K562 (cell line): Measurements from ENCODE around the gene PTPRM. TPM values are rescaled to one million over a fixed set of nuclear protein-coding genes. Genes with fewer than 3 reads are reported as not detected.

ENCODE experiments used
- ATAC-seq: fragments of 200-7000 bp; cut with Tn5 transposase; 3 replicates; pipeline ENCODE4 v1.9.1; 2020; ENCODE audit warnings: moderate library complexity
- BruUV-seq: library from RNA; stranded (reverse); fragments of 400-500 nt; replicated peaks from 2 replicates; lab custom pipeline; 2021; lab: Mats Ljungman, UMichigan
- CTCF ChIA-PET: fragments of 300-600 bp; formaldehyde crosslinking; extraction: SDS; loops from one replicate; lab custom pipeline; 2021; ENCODE audit warnings: low intra/inter-chr PET ratio; lab: Yijun Ruan, JAX
- POLR2A ChIA-PET: fragments of 300-600, 350-650 bp; sonication (Branson Sonifier 250); formaldehyde crosslinking; extraction: SDS; loops from one replicate; lab custom pipeline; 2021; ENCODE audit warnings: antibody characterized with exemption, inconsistent platforms; lab: Yijun Ruan, JAX
- DNase-seq, 4 experiments: peaks; one replicate each; pipeline versions ENCODE4 v3.0.0 to v3.0.0-alpha.2; 2011 to 2018; ENCODE audit warnings: low spot score in 3 of 4, mixed read lengths in 3 of 4; ENCODE audit errors: extremely low read depth in 1 of 4
- FAIRE-seq: peaks from 2 replicates; lab custom pipeline; 2011; peaks lifted over from hg19 to GRCh38; lab: Jason Lieb, UNC
- H2AFZ ChIP-seq: 2 replicates; pipeline ENCODE4 v1.6.0; 2011; ENCODE audit warnings: low read depth, low read length, control low read depth, inconsistent platforms
- H3K27ac ChIP-seq: fragments of 200-600 bp; 3 replicates; pipeline ENCODE4 v1.8.0; 2011; ENCODE audit warnings: low read depth, mild to moderate bottlenecking, control low read depth, inconsistent platforms, low read length, moderate library complexity, mixed read lengths; ENCODE audit errors: extremely low read depth
- H3K27me3 ChIP-seq, 2 experiments: fragments of 300-600 bp in 1 of 2; 2 replicates in 1 of 2; 3 replicates in 1 of 2; pipeline versions ENCODE4 v1.6.0 to v1.8.0; 2011; ENCODE audit warnings: inconsistent platforms in 2 of 2, low read length in 2 of 2, mild to moderate bottlenecking in 1 of 2, mixed read lengths in 1 of 2, moderate library complexity in 1 of 2; ENCODE audit not compliant: control insufficient read depth in 2 of 2, insufficient read depth in 2 of 2
- H3K36me3 ChIP-seq: fragments of 300-600 bp; 3 replicates; pipeline ENCODE4 v1.8.0; 2011; ENCODE audit warnings: mild to moderate bottlenecking, low read length, inconsistent platforms; ENCODE audit not compliant: control insufficient read depth, insufficient read depth
- H3K4me1 ChIP-seq, 2 experiments: fragments of 200-600 bp in 1 of 2; replicated peaks in 1 of 2; 2 replicates in 1 of 2; 3 replicates in 1 of 2; pipeline versions ENCODE4 v1.5.1 to v1.8.0; 2011; ENCODE audit warnings: inconsistent platforms in 2 of 2, low read length in 2 of 2, mild to moderate bottlenecking in 1 of 2, mixed read lengths in 1 of 2, moderate library complexity in 1 of 2; ENCODE audit not compliant: control insufficient read depth in 2 of 2, insufficient read depth in 2 of 2
- H3K4me2 ChIP-seq: 2 replicates; pipeline ENCODE4 v1.6.1; 2011; ENCODE audit warnings: low read length, control low read depth, inconsistent platforms, mixed read lengths; ENCODE audit not compliant: insufficient read depth
- H3K4me3 ChIP-seq: fragments of 200-600 bp; sonication (generic), shearing (Covaris generic); 2 replicates; pipeline ENCODE4 v1.5.1; 2016; ENCODE audit warnings: control low read depth, inconsistent platforms
- H3K79me2 ChIP-seq: fragments of 200-600 bp; 3 replicates; pipeline ENCODE4 v1.8.0; 2011; ENCODE audit warnings: low read length, inconsistent platforms; ENCODE audit not compliant: control insufficient read depth, insufficient read depth
- H3K9ac ChIP-seq, 2 experiments: 2 replicates each; pipeline versions ENCODE4 v1.6.0 to v1.6.1; 2011; ENCODE audit warnings: low read depth in 2 of 2, low read length in 2 of 2, control low read depth in 1 of 2, inconsistent platforms in 1 of 2, mild to moderate bottlenecking in 1 of 2, mixed read lengths in 1 of 2; ENCODE audit not compliant: insufficient read depth in 1 of 2
- H3K9me1 ChIP-seq: one replicate; pipeline ENCODE4 v1.6.0; 2011; ENCODE audit warnings: inconsistent platforms, mild to moderate bottlenecking, low read length, moderate library complexity; ENCODE audit not compliant: control insufficient read depth, insufficient read depth
- H3K9me3 ChIP-seq: replicated peaks from 2 replicates; pipeline ENCODE4 v1.5.1; 2011; ENCODE audit warnings: low read depth, low read length, inconsistent platforms; ENCODE audit not compliant: control insufficient read depth, insufficient read depth
- H4K20me1 ChIP-seq: replicated peaks from 2 replicates; pipeline ENCODE4 v1.6.1; 2011; ENCODE audit warnings: low read length, inconsistent platforms, mixed read lengths; ENCODE audit not compliant: control insufficient read depth, insufficient read depth
- BHLHE40 ChIP-seq: IDR thresholded peaks from 2 replicates; pipeline ENCODE4 v1.6.1; 2011; ENCODE audit warnings: low read length, improper control_type of control experiment
- CCAR2 ChIP-seq: fragments of 200-400 bp; formaldehyde crosslinking; IDR thresholded peaks from 2 replicates; pipeline ENCODE4 v1.6.1; 2017; ENCODE audit warnings: mild to moderate bottlenecking, low read depth, low read length
- CHCHD3 ChIP-seq: fragments of 250-450 bp; sonication (Bioruptor Pico); IDR thresholded peaks from 2 replicates; pipeline ENCODE4 v2.1.2; 2022; ENCODE audit warnings: mild to moderate bottlenecking
- CREM ChIP-seq: IDR thresholded peaks from 2 replicates; pipeline ENCODE4 v1.6.1; 2014; ENCODE audit warnings: antibody characterized with exemption, low read depth
- GATA2 ChIP-seq: sonication (generic); formaldehyde crosslinking; IDR thresholded peaks from 2 replicates; pipeline ENCODE4 v1.4.0; 2020; ENCODE audit warnings: mild to moderate bottlenecking, missing genetic modification reagents
- KDM2B ChIP-seq: fragments of 250-450 bp; sonication (Bioruptor Pico); IDR thresholded peaks from 2 replicates; pipeline ENCODE4 v1.8.0; 2021; ENCODE audit warnings: mild to moderate bottlenecking, moderate library complexity
- MBD2 ChIP-seq: sonication (generic); IDR thresholded peaks from 2 replicates; pipeline ENCODE4 v1.6.1; 2016; ENCODE audit warnings: low read depth, borderline replicate concordance
- MYC ChIP-seq, 2 experiments: fragments of 250-450 bp in 1 of 2; sonication (Bioruptor Pico) in 1 of 2; IDR thresholded peaks; 2 replicates each; pipeline versions ENCODE4 v1.5.1 to v1.6.1; 2012 to 2021; ENCODE audit warnings: low read depth in 2 of 2, borderline replicate concordance in 1 of 2, improper control_type of control experiment in 1 of 2, low read length in 1 of 2, mild to moderate bottlenecking in 1 of 2, moderate library complexity in 1 of 2
- NCOR1 ChIP-seq: fragments of 450-650 bp; IDR thresholded peaks from 2 replicates; pipeline ENCODE4 v1.6.1; 2016; ENCODE audit warnings: mild to moderate bottlenecking, moderate library complexity
- NEUROD1 ChIP-seq: fragments of 150-350 bp; IDR thresholded peaks from 2 replicates; pipeline ENCODE4 v1.6.1; 2014; ENCODE audit warnings: borderline replicate concordance, low read length, low read depth; ENCODE audit not compliant: partially characterized antibody
- OTX1 ChIP-seq: fragments of 450-650 bp; formaldehyde crosslinking; IDR thresholded peaks from 2 replicates; pipeline ENCODE4 v1.4.0; 2022; ENCODE audit warnings: mild to moderate bottlenecking
- SNRNP70 ChIP-seq: fragments of 200-400 bp; formaldehyde crosslinking; optimal IDR thresholded peaks from 2 replicates; pipeline ENCODE3; 2017; ENCODE audit warnings: low read depth, low read length
- WHSC1 ChIP-seq: IDR thresholded peaks from one replicate; pipeline ENCODE4 v1.6.1; 2012; ENCODE audit warnings: low read length, control low read depth, inconsistent platforms
- ZKSCAN8 ChIP-seq: fragments of 200-800 bp; sonication (Bioruptor generic); IDR thresholded peaks from 2 replicates; pipeline ENCODE4 v1.6.1; 2016; ENCODE audit warnings: missing genetic modification characterization, missing compliant biosample characterization
- ZNF280A ChIP-seq: fragments of 450-650 bp; IDR thresholded peaks from 2 replicates; pipeline ENCODE4 v1.6.1; 2018; ENCODE audit warnings: mild to moderate bottlenecking, low read depth; ENCODE audit not compliant: partially characterized antibody
- ZNF354B ChIP-seq: fragments of 250-450 bp; sonication (Bioruptor Pico); IDR thresholded peaks from 2 replicates; pipeline ENCODE4 v1.4.0; 2020
- WGBS: fragments of 100-300 bp; shearing (Covaris generic); methylation state at CpG from one replicate; pipeline ENCODE4 v1.1.6; 2016; ENCODE audit warnings: low coverage, mixed read lengths; ENCODE audit not compliant: insufficient coverage; ENCODE audit errors: missing lambda C conversion rate; 5-methylcytosine and 5-hydroxymethylcytosine counted together
- in situ Hi-C: fragments of 300-500 bp; cut with MboI; formaldehyde crosslinking; loops from 4 replicates; pipeline ENCODE4 v1.15.0; 2018; ENCODE audit warnings: inconsistent platforms, mixed read lengths
- intact Hi-C: fragments of 100-400 bp; cut with micrococcal nuclease; formaldehyde crosslinking; loops from 2 replicates; pipeline ENCODE4 v1.14.2; 2022
- polyA plus RNA-seq, 8 experiments: library from polyadenylated mRNA; depleted of rRNA in 4 of 8; stranded (reverse) in 5 of 8; unstranded in 3 of 8; fragments of >200 nt; fragmentation: Nextera tagmentation in 2 of 8; fragmentation: Illumina TruSeq in 1 of 8; extraction: Ambion mirVana in 2 of 8; extraction: Trizol in 1 of 8; gene quantifications; 2 replicates each; pipeline versions ENCODE4 v1.2.1 to v1.2.3, GENCODE V29; 2011 to 2014; ENCODE audit warnings: inconsistent platforms in 1 of 8, missing spikeins in 1 of 8
- total RNA-seq, 7 experiments: library from RNA; depleted of rRNA in 6 of 7; stranded (reverse); fragments of >200 nt in 6 of 7; fragmentation: Illumina TruSeq in 2 of 7; extraction: Trizol in 2 of 7; gene quantifications; 2 replicates each; pipeline versions ENCODE4 v1.2.1 to v1.2.3, GENCODE V29; 2011 to 2021; ENCODE audit warnings: low replicate concordance in 1 of 7

PTPRM gene
- total and polyA plus RNA-seq, 9 of the 15 experiments (the other 6 are each of a cell fraction or from before 2014, with no cell fraction given): 0.03 to 0.16 (median 0.08) TPM; not detected in 3

- H3K79me2 ChIP-seq: no peaks in the 10 kb centered on the region
- H3K4me2 ChIP-seq: no peak overlapping the region
- H3K4me1 ChIP-seq: no peaks in the 10 kb centered on the region
- DNase-seq (no peak), ATAC-seq (no peak), FAIRE-seq (no peak)
- POLR2A ChIA-PET: no interaction called here
- intact Hi-C loops (no loop called here), in situ Hi-C loops (no loop called here)
- H4K20me1 ChIP-seq: no peaks in the 10 kb centered on the region
- H3K36me3 ChIP-seq: no peaks in the 10 kb centered on the region
- H3K27ac ChIP-seq: no peak overlapping the region
- CTCF ChIA-PET: no interaction called here
- BruUV-seq: no TSS peak
- H3K4me3 ChIP-seq: no peak overlapping the region
- H2AFZ ChIP-seq: no peak overlapping the region
- no peaks in the 10 kb centered on the region for H3K9me3 ChIP-seq
- 0% methylated on average over 2 of the region's 2 CpGs for WGBS
- H3K27me3 ChIP-seq: no peaks in the 10 kb centered on the region; a peak in 1 of 5 replicates
- TF ChIP-seq ZNF354B (CRISPR knock-in tag): no peak
- TF ChIP-seq, all 486 proteins: peak for 0
- Histone ChIP-seq H3K9ac (no peak overlapping the region), H3K9me1 (no peaks in the 10 kb centered on the region)
Observed at GRCh38 chr18:7726522-7726921, 159.4 kb downstream of the PTPRM start.

GRCh38 chr18:7727361-7728076 is 160.4 kb downstream of the PTPRM start:
- CTCF ChIA-PET: no interaction called here
- DNase-seq (no peak), FAIRE-seq (no peak), ATAC-seq (no peak)
- Histone ChIP-seq H3K4me1 (no peaks in the 10 kb centered on the region), H3K4me2 (no peak overlapping the region), H3K9me1 (no peaks in the 10 kb centered on the region), H3K36me3 (no peaks in the 10 kb centered on the region), H3K79me2 (no peaks in the 10 kb centered on the region), H3K4me3 (no peak overlapping the region), H3K27ac (no peak overlapping the region), H3K9me3 (no peaks in the 10 kb centered on the region), H4K20me1 (no peaks in the 10 kb centered on the region), H3K9ac (no peak overlapping the region), H2AFZ (no peak overlapping the region), H3K27me3 (no peaks in the 10 kb centered on the region; a peak in 1 of 5 replicates)
- in situ Hi-C loops (no loop called here), intact Hi-C loops (no loop called here)
- BruUV-seq: no TSS peak
- POLR2A ChIA-PET: no interaction called here
- 0% methylated on average over 2 of the region's 2 CpGs for WGBS
- no peak for TF ChIP-seq MYC (IDR thresholded peaks at IDR 0.05; ENCODE audit: low read depth, low read length)
- no peak for TF ChIP-seq MYC (CRISPR knock-in tag; IDR thresholded peaks at IDR 0.05; ENCODE audit: borderline replicate concordance, low read depth)
- TF ChIP-seq MBD2: no peak
- TF ChIP-seq OTX1: no peak
- no peak for TF ChIP-seq ZNF280A
- TF ChIP-seq ZKSCAN8 (CRISPR knock-in tag): no peak
- TF ChIP-seq BHLHE40: no peak
- TF ChIP-seq CHCHD3: no peak
- no peak for TF ChIP-seq SNRNP70
- no peak for TF ChIP-seq KDM2B (CRISPR knock-in tag)
- no peak for TF ChIP-seq GATA2 (CRISPR knock-in tag)
- TF ChIP-seq CCAR2: no peak
- TF ChIP-seq NCOR1: no peak
- TF ChIP-seq NEUROD1: no peak
- no peak for TF ChIP-seq WHSC1
- TF ChIP-seq CREM: no peak
